AG09319 (cell line): Measurements from ENCODE around the gene PRDM1.

Experiments
- DNase-seq: peaks from one replicate; pipeline ENCODE4 v3.0.0-alpha.2; 2010; ENCODE audit warnings: low read depth; ENCODE audit errors: extremely low read depth
- CTCF ChIP-seq: IDR thresholded peaks from 2 replicates; pipeline ENCODE4 v1.5.1; 2011; ENCODE audit warnings: low read depth, mild to moderate bottlenecking, inconsistent platforms, low read length, moderate library complexity

The PRDM1 gene

GRCh38 chr6:106108129-106108528 lies 22.0 kb downstream of the PRDM1 start:
- no peak for DNase-seq
- no peak for TF ChIP-seq CTCF

GRCh38 chr6:106109029-106109428 lies 22.9 kb downstream of the PRDM1 start:
- TF ChIP-seq CTCF = no peak
- no peak for DNase-seq

GRCh38 chr6:106110164-106110826 lies 24.2 kb downstream of the PRDM1 start:
- no peak for TF ChIP-seq CTCF
- DNase-seq = no peak

GRCh38 chr6:106112433-106112832 lies 26.3 kb downstream of the PRDM1 start:
- DNase-seq = no peak

GRCh38 chr6:106113256-106113959 lies 27.3 kb downstream of the PRDM1 start:
- DNase-seq = no peak
- no peak for TF ChIP-seq CTCF

More at GRCh38 chr6:106112433-106112832, 26.3 kb downstream of the PRDM1 start:
- no peak for TF ChIP-seq CTCF

- DNase-seq = no peak
- TF ChIP-seq CTCF = no peak
Observed at GRCh38 chr6:106114492-106114891, 28.4 kb downstream of the PRDM1 start.

- no peak for DNase-seq
- TF ChIP-seq CTCF = no peak
Observed at GRCh38 chr6:106115286-106115685, 29.1 kb downstream of the PRDM1 start.
